ENCODE measurements around the gene AIFM2.

- TF ChIP-seq POLR2AphosphoS5 (IDR thresholded peaks at IDR 0.05; ENCODE audit: borderline replicate concordance, low read depth, low read length) (no peak), EZH2 (IDR thresholded peaks at IDR 0.05) (no peak)
These were observed 40.3 kb downstream of the AIFM2 start for GRCh38 chr10:70092389-70092718.
